Vagina (tissue), 2 donors: Measurements from ENCODE around the gene LSM4.
"Not testable (repeated sequence)": the region's sequence is repeated elsewhere in the genome, so short reads cannot be mapped to it uniquely, and the experiment has no call there.

Experiments
- POLR2A ChIP-seq, 2 donors: fragments of 450-650 bp; IDR thresholded peaks; one replicate each; pipeline ENCODE4 v1.6.1; 2017; ENCODE audit warnings: antibody characterized with exemption in 2 of 2, mild to moderate bottlenecking in 2 of 2, moderate library complexity in 2 of 2
- TF ChIP-seq, protein P1 (sequence below), 3 experiments: fragments of 450-650 bp in 2 of 3; fragments of 200-600 bp in 1 of 3; sonication (generic) in 1 of 3; IDR thresholded peaks; one replicate each; pipeline ENCODE4 v1.5.1; 2017 to 2019; ENCODE audit warnings: antibody characterized with exemption in 3 of 3, mild to moderate bottlenecking in 2 of 3, moderate library complexity in 2 of 3

DNA sequence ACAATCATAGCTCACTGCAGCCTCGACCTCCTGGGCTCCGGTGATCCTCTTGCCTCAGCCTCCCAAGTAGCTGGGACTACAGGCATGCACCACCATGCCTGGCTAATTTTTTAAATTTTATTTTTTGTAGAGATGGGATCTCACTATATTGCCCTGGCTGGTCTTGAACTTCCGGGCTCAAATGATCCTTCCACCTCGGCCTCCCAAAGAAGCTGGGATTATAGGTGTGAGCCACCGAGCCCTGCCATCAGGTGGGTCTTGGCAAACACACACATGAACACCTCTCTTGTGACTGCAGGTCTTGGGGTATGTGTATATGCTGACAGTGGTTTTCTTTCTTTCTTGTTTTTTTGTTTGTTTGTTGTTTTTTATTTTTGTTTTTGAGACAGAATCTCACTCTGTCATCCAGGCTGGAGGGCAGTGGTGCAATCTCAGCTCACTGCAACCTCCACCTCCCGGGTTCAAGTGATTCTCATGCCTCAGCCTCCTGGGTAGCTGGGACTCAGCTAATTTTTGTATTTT is 26.0 kb upstream of the LSM4 start:
- TF ChIP-seq, protein P1, sequence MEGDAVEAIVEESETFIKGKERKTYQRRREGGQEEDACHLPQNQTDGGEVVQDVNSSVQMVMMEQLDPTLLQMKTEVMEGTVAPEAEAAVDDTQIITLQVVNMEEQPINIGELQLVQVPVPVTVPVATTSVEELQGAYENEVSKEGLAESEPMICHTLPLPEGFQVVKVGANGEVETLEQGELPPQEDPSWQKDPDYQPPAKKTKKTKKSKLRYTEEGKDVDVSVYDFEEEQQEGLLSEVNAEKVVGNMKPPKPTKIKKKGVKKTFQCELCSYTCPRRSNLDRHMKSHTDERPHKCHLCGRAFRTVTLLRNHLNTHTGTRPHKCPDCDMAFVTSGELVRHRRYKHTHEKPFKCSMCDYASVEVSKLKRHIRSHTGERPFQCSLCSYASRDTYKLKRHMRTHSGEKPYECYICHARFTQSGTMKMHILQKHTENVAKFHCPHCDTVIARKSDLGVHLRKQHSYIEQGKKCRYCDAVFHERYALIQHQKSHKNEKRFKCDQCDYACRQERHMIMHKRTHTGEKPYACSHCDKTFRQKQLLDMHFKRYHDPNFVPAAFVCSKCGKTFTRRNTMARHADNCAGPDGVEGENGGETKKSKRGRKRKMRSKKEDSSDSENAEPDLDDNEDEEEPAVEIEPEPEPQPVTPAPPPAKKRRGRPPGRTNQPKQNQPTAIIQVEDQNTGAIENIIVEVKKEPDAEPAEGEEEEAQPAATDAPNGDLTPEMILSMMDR (IDR thresholded peaks at IDR 0.05) = not testable (repeated sequence)
- TF ChIP-seq POLR2A (IDR thresholded peaks at IDR 0.05) = not testable (repeated sequence)
